ENCODE measurements around the gene AATK.
"Not testable (repeated sequence)": the region's sequence is repeated elsewhere in the genome, so short reads cannot be mapped to it uniquely, and the experiment has no call there.

Gene AATK

DNA sequence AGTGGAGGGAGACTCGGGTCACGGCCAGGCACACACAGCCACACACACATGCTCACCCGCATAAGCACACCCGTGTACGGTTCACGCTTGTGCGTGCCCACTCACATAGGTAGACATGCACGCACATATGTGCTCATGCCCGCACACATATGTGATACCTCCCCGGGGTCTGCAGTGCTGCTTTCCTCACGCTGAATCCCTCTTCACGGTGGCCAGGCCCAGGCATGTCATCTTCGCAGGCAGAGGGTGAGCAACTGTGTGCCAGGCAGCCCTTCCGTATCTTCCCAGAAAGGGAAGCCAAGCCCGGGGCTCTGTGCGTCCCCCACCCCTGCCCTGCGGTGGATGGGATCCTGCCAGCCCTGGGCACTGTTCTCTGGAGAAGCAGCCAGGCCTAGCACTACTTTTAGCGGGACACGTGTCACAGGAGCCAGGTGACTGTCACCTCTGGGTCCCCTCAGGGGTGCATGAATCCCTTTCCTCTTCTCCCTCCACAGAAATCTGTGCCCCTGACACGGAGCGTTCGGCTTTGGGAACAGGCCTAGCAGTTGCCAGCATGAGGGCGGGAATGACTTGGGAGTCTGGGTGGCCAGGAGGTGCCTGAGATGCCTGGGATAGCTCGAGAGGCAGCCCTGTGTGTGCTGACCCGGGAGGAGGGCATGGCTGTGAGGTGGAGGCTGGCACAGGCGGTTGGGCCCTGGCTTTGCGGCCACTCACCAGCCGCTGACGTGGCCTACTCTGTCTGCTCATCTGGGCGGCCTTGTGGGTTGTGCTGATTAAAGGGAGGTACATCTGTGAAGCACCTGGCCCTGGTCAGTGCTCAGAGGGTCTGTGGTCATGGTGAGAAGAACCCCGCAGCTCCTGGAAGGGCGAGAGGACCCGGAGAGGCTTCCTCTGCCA, 83.6 kb downstream of the AATK start:
- Histone ChIP-seq H3K27ac (replicated peaks) (no peak overlapping the region), H3K27me3 (ENCODE audit: insufficient read depth, poor library complexity, severe bottlenecking) (no peaks in the 10 kb centered on the region), H3K4me3 (replicated peaks; ENCODE audit: insufficient read depth, low read length) (no peak overlapping the region)
- DNase-seq (ENCODE audit: low read depth in 1 of 2, low spot score in 1 of 2) = no peak
- TF ChIP-seq CTCF (IDR thresholded peaks at IDR 0.05; ENCODE audit: insufficient read depth, low read length) (no peak), GABPA (IDR thresholded peaks at IDR 0.05; ENCODE audit: low read depth) (no peak), POLR2AphosphoS5 (IDR thresholded peaks at IDR 0.05; ENCODE audit: low read depth) (no peak), SPI1 (IDR thresholded peaks at IDR 0.05; ENCODE audit: borderline replicate concordance, low read depth) (no peak)
- TF ChIP-seq, protein P1, sequence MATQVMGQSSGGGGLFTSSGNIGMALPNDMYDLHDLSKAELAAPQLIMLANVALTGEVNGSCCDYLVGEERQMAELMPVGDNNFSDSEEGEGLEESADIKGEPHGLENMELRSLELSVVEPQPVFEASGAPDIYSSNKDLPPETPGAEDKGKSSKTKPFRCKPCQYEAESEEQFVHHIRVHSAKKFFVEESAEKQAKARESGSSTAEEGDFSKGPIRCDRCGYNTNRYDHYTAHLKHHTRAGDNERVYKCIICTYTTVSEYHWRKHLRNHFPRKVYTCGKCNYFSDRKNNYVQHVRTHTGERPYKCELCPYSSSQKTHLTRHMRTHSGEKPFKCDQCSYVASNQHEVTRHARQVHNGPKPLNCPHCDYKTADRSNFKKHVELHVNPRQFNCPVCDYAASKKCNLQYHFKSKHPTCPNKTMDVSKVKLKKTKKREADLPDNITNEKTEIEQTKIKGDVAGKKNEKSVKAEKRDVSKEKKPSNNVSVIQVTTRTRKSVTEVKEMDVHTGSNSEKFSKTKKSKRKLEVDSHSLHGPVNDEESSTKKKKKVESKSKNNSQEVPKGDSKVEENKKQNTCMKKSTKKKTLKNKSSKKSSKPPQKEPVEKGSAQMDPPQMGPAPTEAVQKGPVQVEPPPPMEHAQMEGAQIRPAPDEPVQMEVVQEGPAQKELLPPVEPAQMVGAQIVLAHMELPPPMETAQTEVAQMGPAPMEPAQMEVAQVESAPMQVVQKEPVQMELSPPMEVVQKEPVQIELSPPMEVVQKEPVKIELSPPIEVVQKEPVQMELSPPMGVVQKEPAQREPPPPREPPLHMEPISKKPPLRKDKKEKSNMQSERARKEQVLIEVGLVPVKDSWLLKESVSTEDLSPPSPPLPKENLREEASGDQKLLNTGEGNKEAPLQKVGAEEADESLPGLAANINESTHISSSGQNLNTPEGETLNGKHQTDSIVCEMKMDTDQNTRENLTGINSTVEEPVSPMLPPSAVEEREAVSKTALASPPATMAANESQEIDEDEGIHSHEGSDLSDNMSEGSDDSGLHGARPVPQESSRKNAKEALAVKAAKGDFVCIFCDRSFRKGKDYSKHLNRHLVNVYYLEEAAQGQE (IDR thresholded peaks at IDR 0.05; ENCODE audit: insufficient replicate concordance, low read depth) = no peak

DNA sequence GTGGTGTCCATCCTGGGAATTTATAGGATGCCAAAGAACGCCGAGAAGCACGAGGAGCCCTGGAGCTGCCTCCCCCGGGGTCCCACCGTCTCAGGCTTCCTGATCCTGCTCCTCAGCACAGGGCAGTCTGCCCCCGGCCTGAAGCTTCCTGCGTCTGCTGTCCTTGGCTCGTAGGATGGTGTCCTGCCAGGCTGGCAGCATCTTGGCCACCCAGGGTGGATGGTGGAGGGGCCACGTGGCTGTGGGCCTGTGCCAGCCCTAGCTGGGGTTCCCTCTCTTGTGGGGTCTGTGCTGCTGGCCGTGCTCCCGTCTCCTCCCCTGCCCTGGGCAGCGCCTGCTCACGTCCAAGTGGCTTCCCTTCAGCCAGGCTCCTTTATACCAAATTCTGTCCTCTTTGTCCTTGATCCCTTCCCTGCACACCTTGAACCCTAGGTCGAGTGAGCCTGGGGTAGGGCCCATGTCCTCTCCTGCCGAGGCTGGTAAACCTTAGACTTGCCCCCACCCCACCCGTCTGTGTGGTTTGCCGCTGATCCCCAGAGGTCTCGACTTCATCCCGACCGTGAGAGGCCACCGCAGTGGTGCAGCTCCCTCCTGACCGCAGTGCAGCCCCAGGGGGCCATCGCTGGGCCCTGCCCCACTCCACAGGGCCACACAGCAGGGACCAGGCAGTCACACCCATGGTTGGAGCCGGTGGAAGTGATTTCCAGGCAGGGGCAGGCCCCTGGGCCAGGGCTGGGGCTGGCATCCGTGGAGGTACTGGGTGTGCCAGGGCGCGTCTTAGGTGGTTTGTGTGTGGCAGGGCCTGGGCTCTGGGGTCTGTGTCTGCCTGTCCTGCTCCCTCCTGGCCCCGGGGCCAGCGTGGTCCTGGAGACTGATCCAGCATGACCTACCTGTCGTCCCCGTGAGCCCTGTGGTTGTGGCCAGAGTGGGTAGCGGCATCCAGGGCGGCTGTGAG, 84.5 kb downstream of the AATK start:
- no peak overlapping the region for H3K4me3 ChIP-seq (replicated peaks; ENCODE audit: insufficient read depth, low read length)
- no peak overlapping the region for H3K27ac ChIP-seq (replicated peaks)
- H3K27me3 ChIP-seq (ENCODE audit: insufficient read depth, poor library complexity, severe bottlenecking) = no peaks in the 10 kb centered on the region
- TF ChIP-seq CTCF (IDR thresholded peaks at IDR 0.05; ENCODE audit: insufficient read depth, low read length) (no peak), POLR2AphosphoS5 (IDR thresholded peaks at IDR 0.05; ENCODE audit: low read depth) (no peak), GABPA (IDR thresholded peaks at IDR 0.05; ENCODE audit: low read depth) (no peak)
- no peak for DNase-seq (ENCODE audit: low read depth in 1 of 2, low spot score in 1 of 2)

GRCh38 chr17:81080019-81080418, 86.0 kb downstream of the AATK start:
- H3K4me3 ChIP-seq (replicated peaks; ENCODE audit: insufficient read depth, low read length) = no peak overlapping the region
- DNase-seq (ENCODE audit: low read depth in 1 of 2, low spot score in 1 of 2) = no peak
- H3K27ac ChIP-seq (replicated peaks) = no peak overlapping the region
- TF ChIP-seq, protein P1 (IDR thresholded peaks at IDR 0.05; ENCODE audit: insufficient replicate concordance, low read depth) = no peak
- H3K27me3 ChIP-seq (ENCODE audit: insufficient read depth, poor library complexity, severe bottlenecking) = no peaks in the 10 kb centered on the region

DNA sequence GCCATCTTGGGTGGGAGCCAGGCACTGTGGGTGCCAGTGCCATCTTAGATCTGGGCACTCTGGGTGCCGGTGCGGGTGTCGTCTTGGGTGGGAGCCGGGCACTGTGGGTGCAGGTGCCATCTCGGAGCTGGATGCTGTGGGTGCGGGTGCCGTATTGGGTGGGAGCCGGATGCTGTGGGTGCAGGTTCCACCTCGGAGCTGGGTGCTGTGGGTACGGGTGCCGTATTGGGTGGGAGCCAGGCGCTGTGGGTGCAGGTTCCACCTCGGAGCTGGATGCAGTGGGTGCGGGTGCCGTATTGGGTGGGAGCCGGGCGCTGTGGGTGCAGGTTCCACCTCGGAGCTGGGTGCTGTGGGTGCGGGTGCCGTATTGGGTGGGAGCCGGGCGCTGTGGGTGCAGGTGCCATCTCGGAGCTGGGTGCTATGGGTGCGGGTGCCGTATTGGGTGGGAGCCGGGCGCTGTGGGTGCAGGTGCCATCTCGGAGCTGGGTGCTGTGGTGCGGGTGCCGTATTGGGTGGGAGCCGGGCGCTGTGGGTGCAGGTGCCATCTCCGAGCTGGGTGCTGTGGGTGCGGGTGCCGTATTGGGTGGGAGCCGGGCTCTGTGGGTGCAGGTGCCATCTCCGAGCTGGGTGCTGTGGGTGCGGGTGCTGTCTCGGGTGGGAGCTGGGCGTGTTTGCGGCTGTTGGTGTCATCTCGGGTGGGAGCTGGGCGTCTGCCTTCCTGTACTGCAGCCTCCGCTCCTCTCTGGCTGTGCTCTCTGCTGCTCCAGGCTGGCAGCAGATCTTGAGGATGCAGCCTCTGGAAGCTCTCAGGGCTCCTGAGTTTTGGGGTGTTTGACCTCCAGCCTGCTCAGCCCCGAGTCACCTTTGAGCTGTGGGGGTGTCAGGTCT, 87.8 kb downstream of the AATK start:
- not testable (repeated sequence) for DNase-seq (ENCODE audit: low read depth in 1 of 2, low spot score in 1 of 2); H3K27ac ChIP-seq (replicated peaks); H3K27me3 ChIP-seq (ENCODE audit: insufficient read depth, poor library complexity, severe bottlenecking); H3K4me3 ChIP-seq (replicated peaks; ENCODE audit: insufficient read depth, low read length)
